NCI-H2196 treated with DMSO at 0.1 percent for 48 hours (cell line): ENCODE measurements around the gene P3H1.
"Not testable (repeated sequence)": the region's sequence is repeated elsewhere in the genome, so short reads cannot be mapped to it uniquely, and the experiment has no call there.

Experiments used
- DNase-seq: peaks from one replicate; lab custom pipeline; 2025; ENCODE audit not compliant: unreplicated experiment; lab: John Stamatoyannopoulos, UW

P3H1 gene

GRCh38 chr1:42773420-42773819 lies 6.6 kb upstream of the P3H1 start:
- DNase-seq: no peak

- DNase-seq: no peak
Observed at GRCh38 chr1:42769811-42770210, 3.0 kb upstream of the P3H1 start.

- DNase-seq: no peak
Observed at GRCh38 chr1:42768172-42768571, 1.3 kb upstream of the P3H1 start.

GRCh38 chr1:42767510-42768000 lies 727 bp upstream of the P3H1 start:
- DNase-seq: no peak

- DNase-seq: peak; percentile 37
Observed at GRCh38 chr1:42765832-42766740, 742 bp downstream of the P3H1 start.

GRCh38 chr1:42765269-42765668 lies 1.6 kb downstream of the P3H1 start:
- DNase-seq: no peak

- DNase-seq: no peak
Observed at GRCh38 chr1:42762269-42762668, 4.6 kb downstream of the P3H1 start.

- no peak for DNase-seq
Observed at GRCh38 chr1:42761567-42761966, 5.3 kb downstream of the P3H1 start.

- no peak for DNase-seq
Observed at GRCh38 chr1:42759114-42759513, 7.7 kb downstream of the P3H1 start.

- no peak for DNase-seq
Observed at GRCh38 chr1:42758641-42759040, 8.2 kb downstream of the P3H1 start.

- no peak for DNase-seq
Observed at GRCh38 chr1:42757892-42758275, 8.9 kb downstream of the P3H1 start.

GRCh38 chr1:42756956-42757891 lies 9.6 kb downstream of the P3H1 start:
- peak; percentile 73 for DNase-seq

- no peak for DNase-seq
Observed at GRCh38 chr1:42753070-42753469, 13.8 kb downstream of the P3H1 start.

GRCh38 chr1:42752284-42752683 lies 14.5 kb downstream of the P3H1 start:
- DNase-seq: no peak

GRCh38 chr1:42751511-42752070 lies 15.2 kb downstream of the P3H1 start:
- DNase-seq: not testable (repeated sequence)

- no peak for DNase-seq
Observed at GRCh38 chr1:42750041-42750440, 16.8 kb downstream of the P3H1 start.

- no peak for DNase-seq
Observed at GRCh38 chr1:42748461-42749410, 18.1 kb downstream of the P3H1 start.

- DNase-seq: no peak
Observed at GRCh38 chr1:42748021-42748420, 18.8 kb downstream of the P3H1 start.

GRCh38 chr1:42747125-42747524 lies 19.7 kb downstream of the P3H1 start:
- no peak for DNase-seq

- no peak for DNase-seq
Observed at GRCh38 chr1:42746436-42747105, 20.3 kb downstream of the P3H1 start.
